Measurements from ENCODE around the gene TNIK.

- no peak for TF ChIP-seq CTCF (IDR thresholded peaks at IDR 0.05)
- TF ChIP-seq POLR2A (IDR thresholded peaks at IDR 0.05) = no peak
Observed at GRCh38 chr3:171419457-171419856, 40.7 kb downstream of the TNIK start.

Measured in upper lobe of left lung (tissue), 4 donors.